HG03558 (cell line): ENCODE measurements around the gene CEP128.
"Not testable (repeated sequence)": the region's sequence is repeated elsewhere in the genome, so short reads cannot be mapped to it uniquely, and the experiment has no call there.

Experiments
- ATAC-seq: cut with Tn5 transposase; IDR thresholded peaks from one replicate; pipeline ENCODE4 v1.9.1; 2021; ENCODE audit warnings: moderate number of reproducible peaks; ENCODE audit not compliant: unreplicated experiment; ENCODE audit errors: extremely low read depth

The CEP128 gene

DNA sequence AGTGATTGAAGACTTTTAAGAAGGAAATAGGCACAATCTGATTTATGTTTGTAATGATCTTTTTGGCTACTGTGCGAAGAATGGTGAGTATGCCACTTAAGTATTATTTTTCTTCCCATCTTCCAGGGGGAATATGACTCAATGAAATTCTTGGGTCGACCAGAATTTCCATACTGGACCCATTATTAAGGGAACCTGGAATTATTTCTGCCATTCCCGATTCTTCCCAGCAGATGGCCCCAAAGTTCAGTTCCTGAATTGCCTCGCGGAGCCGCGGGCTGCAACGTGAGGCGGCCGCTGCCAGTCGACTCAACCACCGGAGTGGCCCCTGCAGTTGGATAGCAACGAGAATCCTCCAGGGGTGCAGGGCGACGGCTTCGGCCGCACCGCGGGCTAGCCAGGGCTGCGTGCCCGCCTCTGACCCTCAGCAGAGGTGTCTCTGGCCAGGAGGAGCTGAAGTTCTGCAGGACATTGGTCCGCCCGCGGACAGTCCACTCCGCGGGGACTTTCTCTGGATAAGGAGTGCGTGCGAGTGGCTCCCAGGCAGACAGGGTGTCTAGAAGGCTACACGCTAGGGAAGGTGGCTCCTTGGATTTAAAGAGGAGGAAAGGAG, 13.3 kb upstream of the CEP128 start:
- no peak for ATAC-seq

DNA sequence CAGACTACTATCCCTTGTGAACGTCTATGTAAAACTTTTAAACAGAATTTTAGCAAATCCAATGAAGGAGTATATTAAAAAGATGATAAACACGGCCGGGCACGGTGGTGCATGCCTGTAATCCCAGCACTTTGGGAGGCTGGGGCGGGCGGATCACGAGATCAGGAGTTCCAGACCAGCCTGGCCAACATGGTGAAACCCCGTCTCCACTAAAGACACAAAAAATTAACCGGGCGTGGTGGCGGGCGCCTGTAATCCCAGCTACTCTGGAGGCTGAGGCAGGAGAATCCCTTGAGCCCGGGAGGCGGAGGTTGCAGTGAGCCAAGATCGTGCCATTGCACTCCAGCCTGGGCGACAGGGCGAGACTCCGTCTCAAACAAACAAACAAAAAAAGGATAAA, 11.7 kb upstream of the CEP128 start:
- not testable (repeated sequence) for ATAC-seq

- ATAC-seq: no peak
Measured at GRCh38 chr14:80951491-80951890, 10.0 kb upstream of the CEP128 start.

GRCh38 chr14:80948291-80948690, 6.8 kb upstream of the CEP128 start:
- no peak for ATAC-seq

DNA sequence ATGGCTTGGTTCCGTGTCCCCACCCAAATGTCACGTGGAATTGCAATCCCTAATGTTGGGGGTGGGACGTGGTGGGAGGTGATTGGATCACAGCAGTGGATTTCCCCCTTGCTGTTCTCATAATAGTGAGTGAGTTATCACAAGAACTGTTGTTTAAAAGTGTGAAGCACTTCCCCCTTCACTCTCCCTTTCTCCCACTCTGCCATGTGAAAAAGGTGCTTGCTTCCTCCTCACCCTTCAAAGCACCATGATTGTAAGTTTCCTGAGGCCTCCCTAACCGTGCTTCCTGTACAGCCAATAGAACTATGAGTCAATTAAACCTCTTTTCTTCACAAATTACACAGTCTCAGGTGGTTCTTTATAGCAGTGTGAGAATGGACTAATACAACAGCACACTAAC, 5.3 kb upstream of the CEP128 start:
- ATAC-seq: no peak

DNA sequence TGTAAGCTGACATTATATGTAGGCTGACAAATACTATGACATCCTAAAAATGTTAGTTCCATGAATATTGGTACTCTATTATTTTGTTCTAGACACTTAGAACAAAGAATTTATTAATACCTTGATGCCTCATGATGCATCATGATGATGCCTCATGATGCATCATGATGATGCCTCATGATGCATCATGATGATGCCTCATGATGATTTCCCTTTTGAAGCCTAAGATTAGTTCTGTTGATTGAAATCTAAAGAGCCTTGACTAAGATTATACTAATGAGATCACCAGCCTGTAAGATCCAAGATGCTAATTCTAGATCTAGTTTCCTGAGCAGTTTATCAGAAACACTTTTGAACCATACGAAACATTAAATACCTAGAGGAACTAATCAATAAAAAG, 4.6 kb upstream of the CEP128 start:
- ATAC-seq: no peak

DNA sequence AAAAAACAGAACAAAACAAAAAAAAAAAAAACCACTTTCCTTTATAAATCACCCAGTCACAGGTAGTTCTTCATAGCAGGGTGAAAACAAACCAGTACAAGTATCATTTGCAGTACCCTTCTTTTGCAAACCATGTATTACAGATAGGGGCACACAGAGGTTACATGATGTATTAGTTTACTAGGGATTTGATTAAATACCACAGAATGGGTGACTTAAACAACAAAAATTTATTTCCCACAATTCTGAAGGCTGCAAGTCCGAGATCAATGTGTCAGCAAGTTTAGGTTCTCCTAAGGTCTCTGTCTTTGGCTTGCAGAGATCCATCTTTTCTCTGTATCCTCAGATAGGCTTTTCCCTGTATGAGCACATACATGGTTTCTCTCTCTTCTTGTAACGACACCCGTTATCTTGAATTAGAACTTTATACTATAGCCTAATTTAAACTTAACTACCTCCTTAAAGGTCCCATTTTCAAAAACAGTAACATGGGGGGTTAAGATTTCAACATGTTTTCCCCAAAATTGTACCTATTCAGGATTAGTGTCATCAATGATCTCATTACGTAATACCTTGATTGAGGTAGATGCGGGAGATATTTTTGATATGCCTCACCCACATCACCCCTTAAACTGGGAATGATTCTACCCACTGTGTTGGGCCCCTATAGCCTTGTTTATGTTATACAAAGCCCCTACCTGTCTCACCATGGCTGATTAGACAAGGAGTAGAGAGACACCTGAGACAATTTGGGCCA, 3.5 kb upstream of the CEP128 start:
- no peak for ATAC-seq

GRCh38 chr14:80942191-80942600, 658 bp upstream of the CEP128 start:
- no peak for ATAC-seq

DNA sequence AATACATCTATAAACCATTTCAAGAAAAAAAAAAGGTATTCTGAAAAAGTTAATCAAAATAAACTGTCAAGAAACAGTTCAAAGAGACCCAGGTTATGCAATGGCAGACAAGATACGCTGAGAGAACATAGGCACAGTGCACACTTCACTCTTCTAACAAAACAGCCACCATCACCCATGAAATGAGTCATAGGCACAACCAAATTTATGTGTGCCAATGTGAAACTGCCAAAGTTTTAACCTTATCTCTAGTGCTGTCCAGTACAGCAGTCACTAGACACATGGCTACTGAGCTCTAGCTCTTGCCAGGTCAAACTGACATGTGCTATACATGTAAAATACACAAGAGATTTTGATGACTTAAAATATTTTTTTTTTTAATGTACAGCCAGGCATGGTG, 1.4 kb downstream of the CEP128 start:
- no peak for ATAC-seq

DNA sequence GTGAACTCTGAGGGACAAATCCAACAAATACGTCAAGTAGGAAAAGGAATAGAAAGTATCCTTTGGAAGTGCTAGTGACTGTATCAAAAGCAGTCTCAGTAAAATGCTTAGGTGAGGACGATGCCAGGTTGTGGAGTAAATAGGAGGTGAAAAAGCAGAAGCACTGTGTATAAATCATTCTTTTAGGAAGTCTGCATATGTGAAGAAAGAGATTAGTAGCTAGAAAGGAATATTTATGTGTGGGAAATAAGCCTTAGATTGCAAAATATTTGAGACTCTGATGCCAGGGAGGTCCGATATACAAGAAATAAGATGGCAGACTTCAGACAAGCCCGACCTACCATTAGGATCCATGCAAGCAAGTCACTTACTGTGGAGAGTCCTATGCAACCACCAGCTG, 7.9 kb downstream of the CEP128 start:
- ATAC-seq: no peak

GRCh38 chr14:80933282-80933681, 8.3 kb downstream of the CEP128 start:
- no peak for ATAC-seq

- ATAC-seq: peak; percentile 96
Measured at GRCh38 chr14:80930836-80931389, 10.6 kb downstream of the CEP128 start.

GRCh38 chr14:80930095-80930494, 11.4 kb downstream of the CEP128 start:
- no peak for ATAC-seq

- no peak for ATAC-seq
Measured at GRCh38 chr14:80927083-80927989, 14.2 kb downstream of the CEP128 start.

DNA sequence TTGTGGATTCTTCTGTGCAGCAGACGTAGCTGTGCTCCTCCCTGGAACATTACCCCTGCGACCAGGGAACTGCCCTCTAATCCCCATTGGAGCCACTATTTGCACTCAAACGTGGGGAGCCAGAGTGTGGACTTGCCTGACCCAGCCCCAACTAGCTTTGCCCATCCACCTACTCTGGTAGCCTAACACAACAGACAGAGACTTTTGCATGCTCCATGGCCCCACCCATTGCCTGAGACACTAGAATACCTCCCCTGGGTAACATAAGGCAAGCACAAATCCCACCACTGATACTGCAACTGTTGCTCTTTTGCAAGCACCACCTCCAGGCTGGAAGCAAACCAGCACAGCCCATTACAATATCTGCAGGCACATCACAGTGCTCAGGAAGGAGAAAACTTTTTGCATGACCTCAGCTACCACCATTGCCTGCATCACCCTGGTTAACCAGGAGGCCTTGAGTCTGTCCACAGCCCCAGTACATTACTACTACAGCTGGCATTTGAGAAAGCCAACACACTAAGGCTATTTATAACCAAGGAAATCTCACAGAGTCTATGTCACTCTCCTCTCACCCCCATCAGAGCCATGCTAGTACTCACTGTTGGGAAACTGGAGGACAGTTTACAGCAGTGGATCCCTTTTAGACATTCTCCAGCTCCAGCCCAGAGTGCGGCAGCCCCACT, 15.0 kb downstream of the CEP128 start:
- ATAC-seq: no peak

DNA sequence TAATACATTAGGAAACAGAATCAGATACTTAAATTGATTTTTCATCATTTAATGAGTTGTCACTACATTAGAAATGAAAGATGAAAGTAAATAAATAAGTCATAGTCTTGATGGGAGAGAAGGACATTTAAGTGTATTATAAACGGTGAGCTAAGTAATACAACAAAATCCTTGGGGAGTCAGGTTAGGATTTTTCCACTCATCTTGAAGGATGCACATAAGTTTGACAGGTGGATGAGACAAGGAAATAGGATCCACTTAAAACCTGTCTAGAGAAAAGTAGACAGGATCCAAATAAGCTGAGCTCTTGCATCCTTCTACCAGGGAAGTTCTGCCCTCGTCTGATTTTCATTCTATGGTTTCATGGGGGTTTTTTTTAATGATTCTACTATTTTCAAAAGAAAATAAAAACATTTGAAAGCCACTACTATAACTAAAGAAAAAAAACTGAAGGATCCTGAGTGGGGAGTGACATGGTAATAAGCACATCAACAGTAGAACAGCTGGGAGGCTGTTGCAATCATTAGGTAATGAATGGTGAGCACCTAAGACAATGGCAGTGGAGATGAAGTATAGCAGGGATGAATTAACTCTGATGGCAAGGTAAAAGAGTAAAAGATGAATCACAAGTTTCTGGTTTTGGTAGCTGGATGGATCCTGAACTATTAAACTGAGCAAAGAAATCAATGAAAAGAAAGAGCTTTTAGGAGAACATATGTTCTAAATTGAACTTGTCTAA, 17.0 kb downstream of the CEP128 start:
- no peak for ATAC-seq

GRCh38 chr14:80923368-80923767, 18.2 kb downstream of the CEP128 start:
- no peak for ATAC-seq

GRCh38 chr14:80919622-80920021, 21.9 kb downstream of the CEP128 start:
- ATAC-seq: no peak

DNA sequence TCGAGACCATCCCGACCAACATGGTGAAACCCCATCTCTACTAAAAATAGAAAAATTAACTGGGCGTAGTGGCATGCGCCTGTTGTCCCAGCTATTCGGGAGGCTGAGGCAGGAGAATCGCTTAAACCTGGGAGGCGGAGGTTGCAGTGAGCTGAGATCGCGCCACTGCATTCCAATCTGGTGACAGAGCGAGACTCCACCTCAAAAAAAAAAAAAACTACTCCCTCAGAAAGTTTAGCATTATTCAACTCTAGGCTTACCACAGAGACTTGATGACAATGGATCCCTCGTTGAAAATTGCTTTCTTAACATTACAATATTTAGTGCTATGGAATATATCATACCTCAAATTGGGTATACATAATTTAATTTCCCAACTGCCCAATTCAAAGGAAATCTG, 29.5 kb downstream of the CEP128 start:
- not testable (repeated sequence) for ATAC-seq

DNA sequence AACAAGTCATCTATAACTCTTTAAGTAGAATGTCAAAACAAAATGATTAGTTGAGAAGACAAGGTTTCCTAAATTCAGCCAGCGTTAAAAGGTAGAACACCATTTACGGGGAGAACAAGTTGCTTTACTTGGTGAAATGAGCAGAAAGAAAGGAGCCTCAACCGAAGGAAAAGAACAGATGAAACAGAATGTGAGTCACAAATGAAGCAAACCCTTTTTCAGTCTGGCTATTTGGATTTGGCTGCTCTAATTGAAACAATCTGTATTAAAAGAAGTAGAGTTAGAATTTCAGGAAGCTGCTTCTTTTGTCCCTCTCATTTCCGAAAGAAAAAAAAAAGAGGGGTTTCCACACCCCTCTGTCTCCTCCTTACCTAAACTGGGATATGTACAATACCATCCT, 34.6 kb downstream of the CEP128 start:
- no peak for ATAC-seq
